Measurements from ENCODE around the gene NFRKB. TPM values are rescaled to one million over a fixed set of nuclear protein-coding genes. Genes with fewer than 3 reads are reported as not detected.
A peak's percentile ranks its signal among the peaks of the same experiment; 100 is the strongest.

Gene NFRKB
- total RNA-seq, 2 donors from 2014 or later, result 26.2 to 51.4 TPM

DNA sequence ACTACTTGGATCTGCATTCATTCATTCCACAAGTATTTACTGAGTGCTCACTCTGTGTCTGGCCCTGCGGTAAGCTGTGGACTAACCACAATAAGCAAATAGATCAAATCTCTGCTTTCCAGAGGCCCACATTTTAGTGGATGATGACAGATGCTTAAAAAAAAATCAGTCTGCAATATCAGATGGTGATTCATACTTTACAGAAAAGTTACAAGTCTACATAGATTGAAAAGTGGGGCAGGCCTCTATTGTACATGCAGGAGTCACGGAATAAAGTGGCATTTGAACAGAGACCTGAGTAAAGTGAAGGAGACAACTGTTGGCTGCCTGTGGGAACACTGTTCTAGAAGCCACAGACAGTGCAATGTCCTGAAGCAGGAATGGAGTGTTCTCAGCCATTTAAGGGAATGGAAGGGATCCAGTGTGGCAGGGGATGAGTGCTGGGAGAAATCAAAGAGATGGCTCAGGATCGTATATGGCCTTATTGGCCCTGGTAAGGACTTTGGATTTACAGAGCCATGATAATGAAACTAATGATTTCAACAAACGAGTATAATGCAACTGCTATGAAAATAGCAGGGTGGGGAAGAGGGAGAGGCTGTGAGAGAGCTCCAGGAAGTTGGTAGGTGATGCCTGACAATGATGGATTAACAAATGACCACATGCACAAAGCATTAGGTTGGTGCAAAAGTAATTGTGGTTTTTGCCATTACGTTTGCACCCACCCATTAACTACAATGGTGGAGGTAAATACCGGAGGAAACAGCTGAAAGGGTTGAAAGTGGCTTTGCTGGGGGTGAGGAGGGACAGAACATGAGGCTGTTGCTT lies 48.7 kb downstream of the NFRKB start:
- H3K27me3 ChIP-seq (replicated peaks; ENCODE audit: insufficient read depth), result no peaks in the 10 kb centered on the region
- 40% methylated on average over 6 of the region's 6 CpGs for WGBS
- peak overlapping the region; percentile 7 to 31 for H3K27ac ChIP-seq
- H3K36me3 ChIP-seq, result no peaks in the 10 kb centered on the region
- no peaks in the 10 kb centered on the region for H3K9me3 ChIP-seq
- H3K4me1 ChIP-seq (replicated peaks), result no peaks in the 10 kb centered on the region
- DNase-seq (ENCODE audit: low spot score), result no peak
- no peak overlapping the region for H3K4me3 ChIP-seq
- intact Hi-C loops (cut with DNase I), result no loop called here
- TF ChIP-seq, protein P1, sequence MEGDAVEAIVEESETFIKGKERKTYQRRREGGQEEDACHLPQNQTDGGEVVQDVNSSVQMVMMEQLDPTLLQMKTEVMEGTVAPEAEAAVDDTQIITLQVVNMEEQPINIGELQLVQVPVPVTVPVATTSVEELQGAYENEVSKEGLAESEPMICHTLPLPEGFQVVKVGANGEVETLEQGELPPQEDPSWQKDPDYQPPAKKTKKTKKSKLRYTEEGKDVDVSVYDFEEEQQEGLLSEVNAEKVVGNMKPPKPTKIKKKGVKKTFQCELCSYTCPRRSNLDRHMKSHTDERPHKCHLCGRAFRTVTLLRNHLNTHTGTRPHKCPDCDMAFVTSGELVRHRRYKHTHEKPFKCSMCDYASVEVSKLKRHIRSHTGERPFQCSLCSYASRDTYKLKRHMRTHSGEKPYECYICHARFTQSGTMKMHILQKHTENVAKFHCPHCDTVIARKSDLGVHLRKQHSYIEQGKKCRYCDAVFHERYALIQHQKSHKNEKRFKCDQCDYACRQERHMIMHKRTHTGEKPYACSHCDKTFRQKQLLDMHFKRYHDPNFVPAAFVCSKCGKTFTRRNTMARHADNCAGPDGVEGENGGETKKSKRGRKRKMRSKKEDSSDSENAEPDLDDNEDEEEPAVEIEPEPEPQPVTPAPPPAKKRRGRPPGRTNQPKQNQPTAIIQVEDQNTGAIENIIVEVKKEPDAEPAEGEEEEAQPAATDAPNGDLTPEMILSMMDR (IDR thresholded peaks at IDR 0.05), result no peak
- peak; percentile 24 for TF ChIP-seq POLR2AphosphoS5 (IDR thresholded peaks at IDR 0.05)

Other genes with a start within 250 kb of the NFRKB start
- 10 to 100 TPM in 1 of 2 donors, 1 to 10 TPM in 1; 5.2 to 11.0 TPM for gene TMEM45B, start 79.7 kb downstream of the NFRKB start, total RNA-seq
- 1 to 10 TPM; 7.0 to 7.7 TPM for gene PRDM10, start 107.3 kb upstream of the NFRKB start, total RNA-seq
- gene APLP2, start 174.3 kb upstream of the NFRKB start, total RNA-seq, result 100 to 1,000 TPM; 222 to 434 TPM

Measured in prostate gland (tissue), 2 donors.